Erythroblast (primary cell): ENCODE results near the gene FSTL4.

Experiments used
- GATA1 ChIP-seq: IDR thresholded peaks from 2 replicates; pipeline ENCODE4 v1.6.1; 2011; ENCODE audit warnings: low read depth, mild to moderate bottlenecking, control low read depth, low read length, moderate library complexity
- POLR2A ChIP-seq: IDR thresholded peaks from 2 replicates; pipeline ENCODE4 v1.6.1; 2011; ENCODE audit warnings: mild to moderate bottlenecking, low read length

DNA sequence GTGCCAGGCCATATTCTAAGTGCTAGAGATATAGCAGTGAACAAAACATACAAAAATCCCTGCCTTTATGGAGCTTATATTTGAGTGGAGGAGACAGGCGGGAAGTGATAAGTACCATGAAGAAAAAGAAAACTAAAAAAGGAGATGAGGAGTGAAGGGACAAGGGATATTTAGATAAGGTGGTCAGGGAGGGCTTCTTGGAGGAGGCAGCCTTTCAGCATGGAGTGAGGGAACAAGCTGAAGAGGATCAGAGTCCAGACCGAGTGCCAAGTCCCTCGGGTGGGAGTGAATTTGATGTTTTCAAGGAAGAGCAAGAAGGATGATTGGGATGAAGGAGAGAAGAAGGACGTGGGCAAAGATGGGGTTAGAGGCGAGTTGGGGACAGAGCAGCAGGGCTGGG is 190.5 kb downstream of the FSTL4 start:
- TF ChIP-seq POLR2A (no peak), GATA1 (no peak)
